ENCODE measurements around the gene IFNLR1. TPM values are rescaled to one million over a fixed set of nuclear protein-coding genes. Genes with fewer than 3 reads are reported as not detected.

Gene IFNLR1
- total RNA-seq, 4 donors from 2014 or later = 1.3 to 1.5 TPM; not detected in 2

DNA sequence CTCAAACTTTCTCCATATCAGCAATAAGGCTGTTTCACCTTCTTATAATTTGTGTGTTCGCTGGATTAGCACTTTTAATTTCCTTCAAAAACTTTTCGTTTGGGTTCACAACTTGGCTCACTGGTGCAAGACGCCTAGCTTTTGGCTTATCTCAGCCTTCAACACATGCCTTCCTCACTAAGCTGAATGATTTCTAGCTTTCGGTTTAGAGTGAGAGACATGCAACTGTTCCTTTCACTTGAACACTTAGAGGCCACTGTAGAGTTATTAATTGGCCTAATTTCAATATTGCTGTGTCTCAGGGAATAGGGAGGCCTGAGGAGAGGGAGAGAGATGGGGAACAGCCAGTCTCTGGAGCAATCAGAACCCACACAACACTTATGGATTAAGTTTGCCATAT is 41.2 kb upstream of the IFNLR1 start:
- Histone ChIP-seq H3K36me3 (no peaks in the 10 kb centered on the region), H3K4me3 (no peak overlapping the region), H3K4me1 (no peaks in the 10 kb centered on the region), H3K9me3 (no peaks in the 10 kb centered on the region), H3K27me3 (no peaks in the 10 kb centered on the region), H3K27ac (no peak overlapping the region)
- TF ChIP-seq, protein P1, sequence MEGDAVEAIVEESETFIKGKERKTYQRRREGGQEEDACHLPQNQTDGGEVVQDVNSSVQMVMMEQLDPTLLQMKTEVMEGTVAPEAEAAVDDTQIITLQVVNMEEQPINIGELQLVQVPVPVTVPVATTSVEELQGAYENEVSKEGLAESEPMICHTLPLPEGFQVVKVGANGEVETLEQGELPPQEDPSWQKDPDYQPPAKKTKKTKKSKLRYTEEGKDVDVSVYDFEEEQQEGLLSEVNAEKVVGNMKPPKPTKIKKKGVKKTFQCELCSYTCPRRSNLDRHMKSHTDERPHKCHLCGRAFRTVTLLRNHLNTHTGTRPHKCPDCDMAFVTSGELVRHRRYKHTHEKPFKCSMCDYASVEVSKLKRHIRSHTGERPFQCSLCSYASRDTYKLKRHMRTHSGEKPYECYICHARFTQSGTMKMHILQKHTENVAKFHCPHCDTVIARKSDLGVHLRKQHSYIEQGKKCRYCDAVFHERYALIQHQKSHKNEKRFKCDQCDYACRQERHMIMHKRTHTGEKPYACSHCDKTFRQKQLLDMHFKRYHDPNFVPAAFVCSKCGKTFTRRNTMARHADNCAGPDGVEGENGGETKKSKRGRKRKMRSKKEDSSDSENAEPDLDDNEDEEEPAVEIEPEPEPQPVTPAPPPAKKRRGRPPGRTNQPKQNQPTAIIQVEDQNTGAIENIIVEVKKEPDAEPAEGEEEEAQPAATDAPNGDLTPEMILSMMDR (IDR thresholded peaks at IDR 0.05) = no peak
- no peak for TF ChIP-seq POLR2A (IDR thresholded peaks at IDR 0.05)
- TF ChIP-seq EP300 (IDR thresholded peaks at IDR 0.05) = no peak
- WGBS, 2 donors = 75 to 84% methylated on average over 4 of the region's 4 CpGs
- DNase-seq (ENCODE audit: low spot score in 2 of 2) = no peak

DNA sequence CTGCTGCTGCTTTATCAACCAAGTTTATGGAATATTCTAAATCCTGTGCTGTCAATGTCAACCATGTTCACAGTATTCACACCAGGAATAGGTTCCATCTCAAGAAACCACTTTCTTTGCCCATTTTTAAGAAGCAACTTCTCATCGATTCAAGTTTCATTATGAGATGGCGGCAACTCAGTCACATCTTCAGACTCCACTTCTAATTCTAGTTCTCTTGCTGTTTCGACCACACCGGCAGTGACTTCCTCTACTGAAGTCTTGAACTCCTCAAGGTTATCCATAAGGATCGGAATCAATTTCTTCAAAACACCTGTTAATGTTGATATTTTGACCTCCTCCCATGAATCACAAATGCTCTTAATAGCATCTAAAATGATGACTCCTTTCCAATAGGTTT is 39.7 kb upstream of the IFNLR1 start:
- H3K4me1 ChIP-seq = no peaks in the 10 kb centered on the region
- H3K27me3 ChIP-seq = no peaks in the 10 kb centered on the region
- 76 to 91% methylated on average over 5 of the region's 5 CpGs for WGBS, 2 donors
- no peaks in the 10 kb centered on the region for H3K9me3 ChIP-seq
- no peak for DNase-seq (ENCODE audit: low spot score in 2 of 2)
- H3K27ac ChIP-seq = no peak overlapping the region
- no peak overlapping the region for H3K4me3 ChIP-seq
- TF ChIP-seq EP300 (IDR thresholded peaks at IDR 0.05) (no peak), POLR2A (IDR thresholded peaks at IDR 0.05) (no peak)
- TF ChIP-seq, protein P1 (IDR thresholded peaks at IDR 0.05) = no peak
- H3K36me3 ChIP-seq = no peaks in the 10 kb centered on the region

DNA sequence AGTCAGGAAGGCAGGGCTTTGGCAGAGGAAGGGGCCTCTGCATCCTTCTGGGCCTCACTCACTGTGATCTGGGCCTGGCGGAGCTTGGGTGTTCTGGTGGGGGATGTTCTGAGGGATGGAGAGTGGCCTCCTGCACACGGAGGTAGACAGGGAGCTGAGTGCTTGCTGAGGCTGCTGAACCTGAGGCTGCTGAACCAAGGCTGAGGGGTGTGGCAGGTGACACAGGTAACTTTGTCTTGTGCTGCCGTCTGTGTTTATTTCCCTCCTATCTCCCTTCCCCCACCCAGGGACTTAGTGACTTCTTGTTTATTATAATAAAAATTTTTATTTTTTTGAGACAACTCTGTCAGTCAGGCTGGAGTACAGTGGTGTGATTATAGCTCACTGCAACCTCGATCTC is 37.7 kb upstream of the IFNLR1 start:
- H3K4me1 ChIP-seq = no peaks in the 10 kb centered on the region
- TF ChIP-seq, protein P1 (IDR thresholded peaks at IDR 0.05) = no peak
- TF ChIP-seq POLR2A (IDR thresholded peaks at IDR 0.05) (no peak), EP300 (IDR thresholded peaks at IDR 0.05) (no peak)
- no peaks in the 10 kb centered on the region for H3K36me3 ChIP-seq
- H3K27me3 ChIP-seq = no peaks in the 10 kb centered on the region
- DNase-seq (ENCODE audit: low spot score in 2 of 2) = no peak
- WGBS, 2 donors = 72 to 77% methylated on average over 4 of the region's 4 CpGs
- no peak overlapping the region for H3K4me3 ChIP-seq
- H3K9me3 ChIP-seq = no peaks in the 10 kb centered on the region
- no peak overlapping the region for H3K27ac ChIP-seq

DNA sequence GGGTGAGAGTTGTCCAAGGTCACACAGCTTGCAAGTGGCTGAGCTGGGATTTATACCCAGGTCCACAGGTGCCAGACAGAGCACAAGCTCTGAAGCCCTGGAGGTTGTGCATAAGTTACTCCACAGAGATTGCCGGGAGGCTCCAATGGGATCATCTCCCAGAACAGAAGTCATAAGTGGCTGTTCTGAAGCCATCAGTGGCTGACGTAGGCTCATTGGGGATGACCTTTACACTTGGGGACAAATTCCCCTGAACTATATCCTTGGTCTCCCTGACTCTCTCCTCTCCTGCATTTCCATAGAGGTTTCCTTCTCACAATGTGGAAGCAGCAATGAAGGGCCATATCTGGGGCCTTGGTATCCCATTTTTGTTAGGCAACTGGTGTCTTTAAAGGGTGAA is 37.0 kb upstream of the IFNLR1 start:
- no peak overlapping the region for H3K27ac ChIP-seq
- DNase-seq (ENCODE audit: low spot score in 2 of 2) = no peak
- 87% methylated on average over 2 of the region's 2 CpGs for WGBS, 2 donors
- no peaks in the 10 kb centered on the region for H3K9me3 ChIP-seq
- no peak overlapping the region for H3K4me3 ChIP-seq
- no peaks in the 10 kb centered on the region for H3K36me3 ChIP-seq
- TF ChIP-seq, protein P1 (IDR thresholded peaks at IDR 0.05) = no peak
- TF ChIP-seq EP300 (IDR thresholded peaks at IDR 0.05) (no peak), POLR2A (IDR thresholded peaks at IDR 0.05) (no peak)
- H3K27me3 ChIP-seq = no peaks in the 10 kb centered on the region
- no peaks in the 10 kb centered on the region for H3K4me1 ChIP-seq

DNA sequence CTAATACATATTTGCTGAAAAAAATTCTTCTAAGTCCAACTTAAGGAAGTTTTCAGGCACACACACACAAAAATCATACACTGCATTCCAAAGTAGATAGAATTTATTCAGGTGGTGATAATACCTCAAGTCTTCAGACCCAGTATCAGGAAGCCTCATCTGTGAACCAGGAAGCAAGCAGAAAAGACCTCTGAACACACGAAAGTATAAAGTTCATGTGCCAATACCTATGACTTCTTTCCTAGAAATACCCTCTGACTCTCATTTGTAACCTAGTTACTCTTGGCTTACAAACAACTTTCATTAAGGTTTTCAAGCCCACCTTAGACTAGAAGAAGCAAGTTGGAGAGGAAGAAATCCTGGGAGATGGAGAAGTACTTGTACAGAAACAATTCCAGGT is 35.7 kb upstream of the IFNLR1 start:
- H3K4me1 ChIP-seq = no peaks in the 10 kb centered on the region
- 80% methylated on average over 1 of the region's 1 CpG for WGBS, 2 donors
- TF ChIP-seq EP300 (IDR thresholded peaks at IDR 0.05) (no peak), POLR2A (IDR thresholded peaks at IDR 0.05) (no peak)
- TF ChIP-seq, protein P1 (IDR thresholded peaks at IDR 0.05) = no peak
- H3K36me3 ChIP-seq = no peaks in the 10 kb centered on the region
- peaks cover 0 to 10% of the 10 kb centered on the region in 2 donors for H3K27me3 ChIP-seq
- DNase-seq (ENCODE audit: low spot score in 2 of 2) = no peak
- no peaks in the 10 kb centered on the region for H3K9me3 ChIP-seq
- no peak overlapping the region for H3K4me3 ChIP-seq
- no peak overlapping the region for H3K27ac ChIP-seq
